Psoas muscle (tissue), 8 donors: ENCODE measurements around the gene TNNT3. TPM values are rescaled to one million over a fixed set of nuclear protein-coding genes. Genes with fewer than 3 reads are reported as not detected.

Experiments
- ATAC-seq, 4 donors: fragments of 200-7000 bp; cut with Tn5 transposase; one replicate each; pipeline ENCODE4 v1.9.1; 2020; ENCODE audit warnings: moderate library complexity in 3 of 4, mild to moderate bottlenecking in 2 of 4
- DNase-seq, 2 donors: peaks; one replicate each; pipeline ENCODE4 v3.0.0-alpha.2; 2020
- H3K27ac ChIP-seq: fragments of 200-600 bp; one replicate; pipeline ENCODE4 v1.8.0; 2022
- H3K27me3 ChIP-seq, 3 donors: fragments of 200-600 bp in 1 of 3; one replicate each; pipeline versions ENCODE4 v1.6.1 to v1.8.0; 2013 to 2022; ENCODE audit warnings: low read length in 2 of 3, mild to moderate bottlenecking in 2 of 3, moderate library complexity in 1 of 3; ENCODE audit not compliant: insufficient read depth in 3 of 3
- H3K36me3 ChIP-seq, 2 donors: fragments of 200-600 bp in 1 of 2; one replicate each; pipeline versions ENCODE4 v1.6.1 to v1.8.0; 2013 to 2022; ENCODE audit warnings: low read depth in 1 of 2, mild to moderate bottlenecking in 1 of 2, moderate library complexity in 1 of 2; ENCODE audit not compliant: insufficient read depth in 1 of 2
- H3K4me1 ChIP-seq: fragments of 200-600 bp; one replicate; pipeline ENCODE4 v1.8.0; 2022
- H3K4me3 ChIP-seq: fragments of 200-600 bp; one replicate; pipeline ENCODE4 v1.8.0; 2022; ENCODE audit warnings: mild to moderate bottlenecking
- H3K9me3 ChIP-seq: fragments of 200-600 bp; one replicate; pipeline ENCODE4 v1.8.0; 2022
- CTCF ChIP-seq: fragments of 200-600 bp; IDR thresholded peaks from one replicate; pipeline ENCODE4 v1.8.0; 2022; ENCODE audit warnings: antibody characterized with exemption
- WGBS, 3 donors: extraction: QIAGEN DNeasy Blood & Tissue Kit; methylation state at CpG; one replicate each; pipeline versions ENCODE4 v1.1.6 to v1.1.7; 2013; 5-methylcytosine and 5-hydroxymethylcytosine counted together
- intact Hi-C, 2 donors: fragments of 100-400 bp; cut with DNase I; formaldehyde crosslinking; loops; one replicate each; pipeline versions ENCODE4 v1.11.0 to v1.14.2; 2022
- polyA plus RNA-seq, 3 donors: library from polyadenylated mRNA; stranded (reverse); fragments of 200-250 nt; gene quantifications; one replicate each; pipeline ENCODE4 v1.2.3, GENCODE V29; 2013
- total RNA-seq, 4 donors: library from RNA; stranded (reverse); fragmentation: NEBNext Ultra II Directional in 2 of 4; extraction: Animal tissue kit (Norgen Biotek cat#: 25700) in 2 of 4; gene quantifications; one replicate each; pipeline versions ENCODE4 v1.2.1 to v1.2.4, GENCODE V29; 2021 to 2023
- donor health status: healthy with polysubstance abuse.
- donor health status: DM: no; HTN: no; CAD: no; lungs with moderate emphysema.
- donor health status: Bipolar disorder and iron deficiency.
- donor health status: healthy.
- donor health status: DM: yes; HTN: yes; CAD: no.
- donor health status: DM: no; HTN: no; CAD: no.
- donor health status: DM: no; HTN: no; CAD: no.
- donor health status: DM: yes; HTN: yes; CAD: no.

TNNT3 gene
- total and polyA plus RNA-seq, 7 donors = 1,367 to 7,638 (median 3,289) TPM

GRCh38 chr11:1896923-1897322 is 22.6 kb upstream of the TNNT3 start:
- no peak for DNase-seq
- Histone ChIP-seq H3K36me3 (no peaks in the 10 kb centered on the region), H3K9me3 (no peaks in the 10 kb centered on the region), H3K4me3 (no peak overlapping the region), H3K27ac (no peak overlapping the region), H3K27me3 (no peaks in the 10 kb centered on the region), H3K4me1 (no peaks in the 10 kb centered on the region)
- no peak for TF ChIP-seq CTCF
- intact Hi-C loops = loop anchor here in 1 of 2 donors (10.0 kb wide), 1 partner anchor 48 kb away; the partner anchor contains the start of gene MRPL23
- WGBS, 3 donors = 78 to 86% (median 81%) methylated on average over 12 of the region's 12 CpGs
- no peak for ATAC-seq

GRCh38 chr11:1899090-1899489 is 20.4 kb upstream of the TNNT3 start:
- TF ChIP-seq CTCF = no peak
- 93 to 95% (median 95%) methylated on average over 4 of the region's 4 CpGs for WGBS, 3 donors
- no peak for DNase-seq
- Histone ChIP-seq H3K9me3 (no peaks in the 10 kb centered on the region), H3K36me3 (no peaks in the 10 kb centered on the region), H3K4me3 (no peak overlapping the region), H3K27me3 (no peaks in the 10 kb centered on the region), H3K4me1 (no peaks in the 10 kb centered on the region), H3K27ac (no peak overlapping the region)
- intact Hi-C loops = loop anchor here in 1 of 2 donors (10.0 kb wide), 1 partner anchor 46 kb away; the partner anchor contains the start of gene MRPL23
- ATAC-seq = no peak

- Histone ChIP-seq H3K9me3 (no peaks in the 10 kb centered on the region), H3K27ac (no peak overlapping the region), H3K4me1 (no peaks in the 10 kb centered on the region), H3K4me3 (no peak overlapping the region), H3K27me3 (no peaks in the 10 kb centered on the region), H3K36me3 (no peaks in the 10 kb centered on the region)
- no peak for DNase-seq
- no peak for ATAC-seq
- intact Hi-C loops = loop anchor here in 1 of 2 donors (10.0 kb wide), 1 partner anchor 45 kb away; the partner anchor contains the start of gene MRPL23
- no peak for TF ChIP-seq CTCF
- 70 to 77% (median 75%) methylated on average over 5 of the region's 5 CpGs for WGBS, 3 donors
Observed at GRCh38 chr11:1899686-1900085, 19.8 kb upstream of the TNNT3 start.

- peaks cover 2% of the 10 kb centered on the region for H3K4me1 ChIP-seq
Observed at GRCh38 chr11:1906181-1906580, 13.3 kb upstream of the TNNT3 start.

More at GRCh38 chr11:1906181-1906580, 13.3 kb upstream of the TNNT3 start:
- Histone ChIP-seq H3K36me3 (no peaks in the 10 kb centered on the region), H3K27ac (peak overlapping the region; percentile 74), H3K27me3 (no peaks in the 10 kb centered on the region), H3K4me3 (no peak overlapping the region), H3K9me3 (no peaks in the 10 kb centered on the region)
- ATAC-seq (no peak), DNase-seq (no peak)
- WGBS, 3 donors = 55 to 58% (median 55%) methylated on average over 5 of the region's 5 CpGs
- intact Hi-C loops = no loop called here
- TF ChIP-seq CTCF = no peak
